ENCODE results near the gene PSAT1. TPM values are rescaled to one million over a fixed set of nuclear protein-coding genes. Genes with fewer than 3 reads are reported as not detected.
A peak's percentile ranks its signal among the peaks of the same experiment; 100 is the strongest.

The PSAT1 gene
- total and polyA plus RNA-seq, 2 of the 4 experiments (the other 2 are of a cell fraction) = 77.2 to 88.4 TPM

DNA sequence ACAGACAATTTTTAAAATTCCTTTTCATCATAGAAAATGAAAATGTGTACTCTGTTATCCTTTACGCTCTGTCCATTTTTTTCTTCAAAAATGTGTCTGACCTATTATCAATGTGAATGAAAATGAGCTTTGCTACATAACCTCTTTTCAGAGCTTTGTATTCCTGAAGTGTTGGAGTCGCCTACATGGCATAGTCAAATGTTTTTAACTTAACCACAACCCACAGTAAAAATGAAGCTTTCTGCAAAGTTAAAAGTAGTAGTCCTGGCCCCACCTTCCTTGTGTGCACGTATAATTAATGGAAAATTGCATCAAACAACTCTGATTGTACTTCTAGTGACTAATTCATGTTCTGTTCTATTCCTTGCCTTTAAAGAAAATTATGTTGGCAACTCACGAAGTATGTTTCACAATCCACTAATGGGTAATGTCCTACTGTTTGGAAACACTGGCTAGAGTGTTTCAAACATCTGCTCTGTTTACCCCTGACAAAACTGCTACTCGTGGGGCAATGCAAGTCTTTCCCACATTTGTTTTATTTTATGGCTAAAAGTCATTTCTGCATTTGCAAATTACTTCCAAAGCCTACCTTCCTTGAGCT is 18.6 kb upstream of the PSAT1 start:
- H4K20me1 ChIP-seq (ENCODE audit: insufficient read depth, low read length) = no peaks in the 10 kb centered on the region
- in situ Hi-C loops (cut with MboI; ENCODE audit: low sequenced_read_pairs) = no loop called here
- no peak overlapping the region for H2AK5ac ChIP-seq (ENCODE audit: low read depth, low read length)
- H2BK5ac ChIP-seq (ENCODE audit: low read depth, low read length, poor library complexity, severe bottlenecking) = no peak overlapping the region
- H4K5ac ChIP-seq (ENCODE audit: low read depth, low read length) = no peak overlapping the region
- no peak overlapping the region for H3K4me3 ChIP-seq (ENCODE audit: insufficient read depth, low read depth, low read length)
- no peak overlapping the region for H2BK15ac ChIP-seq (ENCODE audit: low read depth, low read length)
- no peak overlapping the region for H3K18ac ChIP-seq (ENCODE audit: low read depth, low read length)
- DNase-seq = peak; percentile 82
- no peak overlapping the region for H2BK20ac ChIP-seq (ENCODE audit: low read depth, low read length)
- H3K9me1 ChIP-seq (ENCODE audit: insufficient read depth, low read length) = no peaks in the 10 kb centered on the region
- ATAC-seq (ENCODE audit: low read depth) = peak; percentile 69
- H3K79me1 ChIP-seq (ENCODE audit: low read depth in 1 of 2, low read length in 2 of 2) = no peaks in the 10 kb centered on the region
- CTCF ChIA-PET = interaction anchor here (0.8 kb wide), 1 partner anchor 18 kb away, joined by 3 read pairs; no protein-coding TSS in a partner anchor
- no peak overlapping the region for H2BK120ac ChIP-seq (ENCODE audit: low read depth, low read length)
- peaks cover 8% of the 10 kb centered on the region for H3K4me1 ChIP-seq (ENCODE audit: control insufficient read depth, insufficient read depth, low read length)
- H3K14ac ChIP-seq (replicated peaks; ENCODE audit: low read depth, low read length) = no peak overlapping the region
- no peak overlapping the region for H3K9ac ChIP-seq (ENCODE audit: low read depth, low read length)
- no CpG with 5 or more reads among the region's 5 CpGs for WGBS, 2 experiments (ENCODE audit: extremely low coverage in 2 of 2, insufficient read length in 1 of 2)
- H3K9me3 ChIP-seq (ENCODE audit: control insufficient read depth, insufficient read depth, low read length) = no peaks in the 10 kb centered on the region
- no peak for TF ChIP-seq MXI1 (IDR thresholded peaks at IDR 0.05; ENCODE audit: borderline replicate concordance, low read depth, low read length)
- peak; percentile 95 for TF ChIP-seq CEBPB (IDR thresholded peaks at IDR 0.05; ENCODE audit: low read depth, low read length)
- no peak for TF ChIP-seq CHD1 (IDR thresholded peaks at IDR 0.05; ENCODE audit: low read depth, low read length)
- no peak for TF ChIP-seq NFE2L2 (IDR thresholded peaks at IDR 0.05; ENCODE audit: low read depth, low read length)
- H3K4me2 ChIP-seq (ENCODE audit: low read depth, low read length) = peak overlapping the region; percentile 63
- no peak overlapping the region for H4K8ac ChIP-seq (ENCODE audit: low read depth in 2 of 2, low read length in 2 of 2)
- no peak overlapping the region for H3K4ac ChIP-seq (ENCODE audit: low read depth, low read length)
- H3K56ac ChIP-seq (ENCODE audit: extremely low read depth, insufficient read depth, low read length) = no peak overlapping the region
- H3K27me3 ChIP-seq (ENCODE audit: control insufficient read depth, insufficient read depth, low read length) = no peaks in the 10 kb centered on the region
- H4K91ac ChIP-seq (ENCODE audit: insufficient read depth, low read depth, low read length) = no peak overlapping the region
- no peak overlapping the region for H2AFZ ChIP-seq (replicated peaks; ENCODE audit: low read length, poor library complexity)
- intact Hi-C loops (cut with micrococcal nuclease) = no loop called here
- POLR2A ChIA-PET (ENCODE audit: unreplicated experiment) = interaction anchor here (0.7 kb wide), 1 partner anchor 19 kb away, joined by 3 read pairs; no protein-coding TSS in a partner anchor
- H3K27ac ChIP-seq (ENCODE audit: insufficient read depth, low read length) = no peak overlapping the region
- no TSS peak for BruUV-seq (replicated peaks)
- dilution Hi-C loops (cut with HindIII; ENCODE audit: low sequenced_read_pairs, unreplicated experiment) = no loop called here
- H3K23ac ChIP-seq (ENCODE audit: low read depth, low read length) = no peak overlapping the region
- H3K36me3 ChIP-seq (ENCODE audit: control insufficient read depth, insufficient read depth, low read length) = no peaks in the 10 kb centered on the region
- H2AK9ac ChIP-seq (replicated peaks; ENCODE audit: low read depth, low read length, poor library complexity) = no peak overlapping the region

All from IMR-90 (cell line).